IPS-11a (cell line): ENCODE data around the gene DSEL.

Source experiments
- H3K4me3 ChIP-seq: one replicate; pipeline ENCODE4 v1.5.1; 2013; ENCODE audit warnings: low read depth, low read length, control low read depth

Gene DSEL

DNA sequence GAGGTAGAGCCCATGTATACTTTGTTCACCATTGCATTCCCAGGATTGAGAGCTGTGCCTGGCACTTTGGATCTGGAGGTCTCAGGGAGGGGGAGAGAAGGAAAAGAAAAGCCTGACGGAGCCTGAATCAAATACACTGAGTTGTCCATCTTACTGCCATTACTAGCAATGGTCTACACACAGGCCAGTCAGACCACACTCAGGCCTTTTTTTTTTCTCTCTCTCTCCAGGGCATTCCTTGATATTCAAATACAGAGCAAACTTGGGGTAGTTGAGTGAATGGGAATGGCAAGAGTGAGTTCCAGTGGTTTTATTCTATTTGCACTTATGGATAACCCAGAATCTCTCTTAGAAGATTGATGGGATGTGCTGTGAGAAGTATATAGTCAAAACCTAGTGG, 11.8 kb downstream of the DSEL start:
- H3K4me3 ChIP-seq: no peak overlapping the region

- H3K4me3 ChIP-seq: no peak overlapping the region
Measured at GRCh38 chr18:67500522-67501205, 15.9 kb downstream of the DSEL start.

DNA sequence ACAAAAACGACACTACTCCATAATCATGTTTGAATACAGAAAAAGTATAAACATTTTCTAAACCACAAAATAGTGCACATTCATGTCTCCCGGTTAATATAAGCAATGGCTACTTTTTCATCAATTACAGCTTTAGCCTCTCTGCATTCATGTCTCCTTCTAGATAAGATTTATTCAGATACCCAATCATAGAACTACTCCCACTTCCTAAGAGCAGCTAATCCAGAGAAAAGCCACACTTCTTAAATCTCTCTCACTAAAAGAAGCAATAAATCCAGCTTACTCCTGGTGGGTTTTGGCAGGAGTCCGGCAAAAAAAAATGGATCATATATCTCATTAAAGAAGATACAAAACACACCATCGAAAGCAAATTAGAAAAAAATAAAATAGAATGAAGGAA, 20.1 kb downstream of the DSEL start:
- H3K4me3 ChIP-seq: no peak overlapping the region

DNA sequence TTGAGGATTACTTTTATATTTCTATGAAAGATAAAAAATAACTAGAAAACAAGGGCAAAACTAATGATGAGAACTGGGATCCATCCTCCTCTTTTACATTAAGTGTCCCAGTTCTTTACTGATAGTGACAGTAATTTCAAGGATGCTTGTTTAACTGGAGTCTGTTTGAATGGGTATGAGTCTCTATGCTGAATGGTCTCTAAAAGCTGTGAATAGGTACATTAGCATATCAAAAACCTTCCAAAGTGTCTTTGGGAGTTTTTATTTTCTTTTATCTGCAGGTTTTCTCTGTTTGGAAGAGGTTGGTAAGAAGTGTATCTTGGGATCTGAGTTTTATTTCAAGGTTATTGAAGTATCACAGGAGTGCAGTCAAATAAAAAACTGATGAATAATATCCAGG, 30.0 kb downstream of the DSEL start:
- no peak overlapping the region for H3K4me3 ChIP-seq

- no peak overlapping the region for H3K4me3 ChIP-seq
Measured at GRCh38 chr18:67485655-67486054, 30.9 kb downstream of the DSEL start.

GRCh38 chr18:67484458-67484857, 32.1 kb downstream of the DSEL start:
- H3K4me3 ChIP-seq: no peak overlapping the region

DNA sequence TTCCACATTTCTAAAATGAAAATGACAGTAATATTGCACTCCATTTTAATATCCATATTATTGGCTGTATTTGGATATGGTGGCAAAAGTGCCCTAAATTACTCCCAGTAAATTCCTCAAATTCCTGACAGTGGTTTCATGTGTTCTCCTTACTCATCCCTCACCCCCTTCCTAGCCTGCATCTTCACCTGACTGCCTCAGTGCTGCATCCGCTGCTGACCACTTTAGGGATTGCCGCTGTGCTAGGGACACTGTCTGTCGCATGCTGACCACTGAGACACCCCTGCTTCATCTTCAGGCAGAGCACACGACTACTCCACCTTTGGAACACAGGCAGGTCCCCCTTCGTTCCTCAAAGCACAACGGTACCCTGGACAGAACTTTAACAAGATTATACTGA, 32.6 kb downstream of the DSEL start:
- no peak overlapping the region for H3K4me3 ChIP-seq

GRCh38 chr18:67483237-67483636, 33.3 kb downstream of the DSEL start:
- H3K4me3 ChIP-seq: no peak overlapping the region

DNA sequence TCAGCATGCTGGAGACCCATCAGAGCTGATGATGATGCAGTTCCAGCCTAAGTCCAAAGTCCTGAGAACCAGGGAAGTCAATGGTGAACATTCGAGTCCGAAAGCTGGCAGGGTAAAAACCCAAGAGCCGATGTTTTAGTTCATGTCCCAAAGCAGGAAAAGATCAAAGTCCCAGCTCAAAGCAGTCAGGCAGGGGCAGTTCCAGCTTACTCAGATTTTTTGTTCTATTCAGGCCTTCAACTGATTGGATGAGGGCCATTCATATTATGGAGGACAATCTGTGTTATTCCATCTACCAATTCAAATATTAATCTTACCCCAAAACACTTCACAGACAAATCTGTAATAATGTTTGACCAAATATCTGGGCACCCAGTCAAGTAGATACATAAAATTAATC, 38.3 kb downstream of the DSEL start:
- H3K4me3 ChIP-seq: no peak overlapping the region

- no peak overlapping the region for H3K4me3 ChIP-seq
Measured at GRCh38 chr18:67477522-67477921, 39.0 kb downstream of the DSEL start.

DNA sequence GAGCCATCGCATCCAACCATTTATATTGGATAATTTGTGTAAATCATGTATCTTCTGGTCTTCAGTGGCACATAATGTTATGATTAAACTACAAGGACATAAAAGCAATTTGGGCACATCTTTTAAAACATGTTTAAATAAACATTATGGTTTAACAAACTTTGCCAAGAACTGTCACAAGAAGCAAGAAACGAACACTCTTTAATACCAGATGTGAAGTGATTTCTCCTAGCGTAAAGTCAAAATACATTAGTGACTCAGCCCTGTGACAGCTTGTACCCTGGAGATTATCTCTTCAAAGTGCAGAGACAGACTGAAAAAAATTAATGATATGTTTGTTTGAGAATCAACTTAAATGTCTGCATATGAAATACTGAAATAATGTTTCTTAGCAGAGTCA, 39.9 kb downstream of the DSEL start:
- no peak overlapping the region for H3K4me3 ChIP-seq

DNA sequence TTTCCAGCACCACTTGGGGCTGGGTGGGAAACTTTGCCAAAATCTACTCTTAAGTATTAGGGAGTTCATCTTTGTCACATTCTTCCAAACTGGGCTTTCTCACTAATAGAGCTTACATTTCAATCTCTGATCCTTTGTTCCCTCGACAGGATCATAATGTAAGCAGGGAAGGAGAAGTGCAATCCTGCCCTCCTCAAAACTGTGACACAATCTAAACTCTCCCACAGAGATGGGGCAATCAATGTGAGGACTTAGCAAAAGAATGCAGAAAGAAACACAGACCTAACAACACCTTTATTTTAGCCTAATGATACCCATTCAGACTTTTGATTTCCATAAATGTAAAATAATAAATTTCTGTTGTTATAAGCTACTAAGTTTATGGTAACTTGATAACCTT, 40.8 kb downstream of the DSEL start:
- no peak overlapping the region for H3K4me3 ChIP-seq

- H3K4me3 ChIP-seq: no peak overlapping the region
Measured at GRCh38 chr18:67468038-67468437, 48.5 kb downstream of the DSEL start.

GRCh38 chr18:67467188-67467587, 49.3 kb downstream of the DSEL start:
- H3K4me3 ChIP-seq: no peak overlapping the region

DNA sequence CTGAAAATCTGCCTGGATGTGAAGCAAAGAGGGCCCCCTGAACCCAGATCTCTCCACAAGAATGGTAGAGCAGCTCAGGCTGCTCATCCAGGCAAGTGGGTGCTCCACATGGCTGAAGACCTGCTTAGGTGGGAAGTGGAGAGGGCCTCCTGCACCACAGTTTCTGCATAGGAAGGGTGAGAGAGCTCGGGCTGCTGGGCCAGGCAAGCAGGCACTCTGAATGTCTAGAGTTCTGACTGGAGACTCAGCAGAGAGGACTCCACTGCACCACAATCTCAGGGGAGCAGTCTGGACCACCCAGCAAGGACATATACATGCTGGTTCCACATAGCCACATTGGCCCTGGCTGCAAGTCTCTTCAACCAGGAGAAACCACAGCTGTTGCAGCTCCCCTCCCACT, 52.0 kb downstream of the DSEL start:
- no peak overlapping the region for H3K4me3 ChIP-seq

DNA sequence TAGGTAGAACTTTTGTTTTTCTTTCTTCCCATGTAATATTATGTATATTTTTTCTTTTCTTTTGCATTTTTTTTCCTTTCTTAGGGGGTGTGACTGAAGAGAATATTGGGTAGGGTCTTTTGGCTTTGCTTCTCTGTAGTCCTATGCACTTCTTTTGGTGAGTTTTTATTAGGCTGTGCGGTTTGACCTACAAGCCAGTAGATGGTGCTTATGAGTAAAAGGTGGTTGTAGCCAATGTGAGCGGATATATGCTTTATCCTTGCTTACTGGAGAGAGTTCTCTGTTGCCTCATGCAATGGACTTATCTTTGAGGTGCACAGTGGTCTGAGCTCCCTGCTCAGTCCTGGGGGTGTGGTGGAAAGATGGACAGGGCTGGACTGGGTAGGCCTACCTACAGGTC, 52.7 kb downstream of the DSEL start:
- no peak overlapping the region for H3K4me3 ChIP-seq

DNA sequence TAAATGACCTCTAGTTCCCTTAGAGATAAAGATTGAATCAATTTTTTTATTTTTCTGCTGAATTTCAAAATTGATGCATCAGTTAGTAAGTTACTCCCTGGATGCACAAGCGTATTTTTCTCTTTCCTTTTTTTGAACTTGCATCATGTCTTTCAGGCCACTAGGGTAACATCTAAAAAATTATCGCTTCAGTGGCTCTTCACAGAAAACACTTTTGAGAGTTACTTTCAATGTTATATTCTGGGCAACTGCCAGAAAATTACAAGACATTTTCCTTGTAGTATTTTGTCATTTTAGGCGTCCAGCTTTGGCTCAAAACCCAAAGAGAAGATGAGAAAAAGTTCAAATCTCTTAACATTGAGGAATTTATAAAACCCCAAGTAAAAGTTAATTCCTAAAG, 59.8 kb downstream of the DSEL start:
- no peak overlapping the region for H3K4me3 ChIP-seq
